Measurements from ENCODE around the gene ANO4.

GRCh38 chr12:100895192-100895591 is 100.6 kb downstream of the ANO4 start:
- TF ChIP-seq CTCF (IDR thresholded peaks at IDR 0.05 in 4 of 5, conservative IDR thresholded peaks at IDR 0.05 in 1 of 5) (no peak), POLR2A (IDR thresholded peaks at IDR 0.05) (no peak)

Measured in gastrocnemius medialis (tissue), 4 donors.